GM19455 (cell line): ENCODE data around the gene KPNB1.

Source experiments
- ATAC-seq: cut with Tn5 transposase; IDR thresholded peaks from one replicate; pipeline ENCODE4 v1.9.1; 2021; ENCODE audit not compliant: unreplicated experiment

KPNB1 gene

DNA sequence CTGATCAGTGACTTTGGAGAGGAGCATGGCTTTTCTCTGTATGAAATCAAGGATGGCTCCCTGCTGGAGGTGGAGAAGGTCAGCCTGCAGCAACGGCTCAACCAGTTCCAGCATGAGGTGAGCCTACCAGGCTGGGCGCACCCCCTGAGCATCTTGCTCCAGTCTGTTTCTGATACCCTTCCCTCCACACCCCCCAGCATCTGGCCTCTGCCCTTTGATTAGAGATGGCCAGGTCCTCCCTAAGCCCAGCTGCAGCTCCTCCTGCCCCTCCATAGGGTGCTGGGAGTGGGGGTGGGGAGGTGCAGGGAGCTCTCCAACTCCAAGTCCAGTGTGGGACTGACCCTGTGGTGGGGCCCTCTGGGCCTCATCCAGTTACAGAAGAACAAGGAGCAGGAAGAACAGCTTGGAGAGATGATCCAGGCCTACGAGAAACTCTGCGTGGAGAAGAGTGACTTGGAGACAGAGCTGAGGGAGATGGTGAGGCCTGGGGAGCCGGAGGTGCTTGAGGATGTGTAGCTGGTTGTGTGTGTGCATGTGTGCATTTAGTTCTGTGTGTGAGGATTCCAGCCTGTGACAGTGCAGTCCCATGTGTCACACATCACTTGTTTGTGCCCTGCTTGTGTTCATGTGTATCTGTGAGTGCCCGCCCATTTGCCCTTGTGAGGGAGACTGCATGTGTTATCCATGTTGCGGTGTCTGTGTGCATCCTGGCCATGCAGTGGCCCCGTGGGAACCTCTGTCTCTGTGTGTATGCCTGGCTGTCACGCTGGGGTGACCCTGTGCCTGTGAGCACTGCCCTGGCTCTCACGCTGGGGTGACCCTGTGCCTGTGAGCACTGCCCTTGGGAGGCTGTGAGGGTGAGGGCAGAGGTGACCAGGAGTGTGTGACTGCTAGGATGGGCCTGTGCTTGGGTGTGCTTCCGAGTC lies 47.3 kb downstream of the KPNB1 start:
- no peak for ATAC-seq

DNA sequence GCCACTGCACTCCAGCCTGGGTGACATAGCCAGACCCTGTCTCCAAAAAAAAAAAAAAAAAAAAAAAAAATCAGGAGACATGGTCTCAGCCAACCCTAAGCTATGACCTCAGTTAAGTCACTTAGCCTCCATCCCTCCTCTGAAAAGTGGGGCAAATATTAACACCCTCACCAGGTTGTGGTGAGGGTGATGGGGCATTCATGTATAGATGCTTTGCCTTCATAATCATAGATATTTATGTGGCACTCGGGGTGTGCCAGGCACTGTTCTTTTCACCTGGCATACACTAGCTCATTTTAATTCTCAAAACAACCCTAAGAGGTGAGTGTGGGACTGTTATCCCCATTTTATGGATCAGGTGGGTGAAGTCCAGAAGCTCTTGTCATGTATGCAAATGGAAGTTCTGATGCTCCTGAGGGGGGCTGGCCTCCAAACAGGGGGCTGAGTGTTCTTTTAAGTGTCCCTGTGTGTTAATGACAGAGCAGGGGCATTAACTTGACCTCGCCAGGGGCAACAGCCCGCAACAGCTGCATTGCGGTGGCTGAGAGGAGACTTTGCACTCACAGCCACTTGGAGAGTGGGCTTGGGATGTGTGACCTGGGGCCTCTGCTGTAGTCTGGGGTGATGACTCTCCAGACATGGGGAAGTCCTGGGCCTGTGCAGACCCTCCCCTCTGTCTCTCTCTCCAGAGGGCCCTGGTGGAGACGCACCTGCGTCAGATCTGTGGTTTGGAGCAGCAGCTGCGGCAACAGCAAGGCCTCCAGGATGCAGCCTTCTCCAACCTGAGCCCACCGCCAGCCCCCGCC lies 48.4 kb downstream of the KPNB1 start:
- no peak for ATAC-seq

DNA sequence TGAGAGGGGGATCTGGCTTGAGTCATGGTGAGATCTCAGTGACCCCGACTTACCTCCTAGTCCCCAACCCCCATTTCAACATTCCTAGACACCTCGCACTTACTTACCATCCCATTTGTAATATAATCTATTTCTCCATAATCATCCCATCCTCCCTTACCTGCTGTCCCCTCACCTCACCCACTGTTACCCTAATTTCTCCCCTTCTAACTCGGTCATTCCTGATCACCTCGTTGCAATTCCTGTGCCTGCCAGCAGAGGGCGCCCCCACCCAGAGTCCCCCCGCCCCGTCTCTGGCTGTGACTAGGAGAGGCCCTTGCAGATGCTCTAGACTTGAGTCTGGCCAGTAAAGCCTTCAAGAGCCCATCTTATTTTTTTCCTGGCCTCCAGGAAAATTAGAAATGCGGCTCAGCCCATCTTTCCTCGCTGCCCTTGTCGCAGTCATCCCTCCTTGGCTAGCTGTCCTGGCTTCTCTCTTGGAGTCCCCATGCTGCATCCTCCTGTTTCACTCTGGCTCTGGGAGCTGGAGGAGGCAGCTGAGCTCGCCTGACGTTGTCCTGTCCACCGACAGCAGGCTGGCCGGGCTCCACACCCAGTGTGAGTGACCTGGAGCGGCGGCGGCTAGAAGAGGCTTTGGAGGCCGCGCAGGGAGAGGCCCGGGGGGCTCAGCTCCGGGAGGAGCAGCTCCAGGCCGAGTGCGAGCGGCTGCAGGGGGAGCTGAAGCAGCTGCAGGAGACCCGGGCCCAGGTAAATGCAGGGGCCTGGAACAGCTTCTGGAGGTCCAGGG lies 49.2 kb downstream of the KPNB1 start:
- no peak for ATAC-seq

DNA sequence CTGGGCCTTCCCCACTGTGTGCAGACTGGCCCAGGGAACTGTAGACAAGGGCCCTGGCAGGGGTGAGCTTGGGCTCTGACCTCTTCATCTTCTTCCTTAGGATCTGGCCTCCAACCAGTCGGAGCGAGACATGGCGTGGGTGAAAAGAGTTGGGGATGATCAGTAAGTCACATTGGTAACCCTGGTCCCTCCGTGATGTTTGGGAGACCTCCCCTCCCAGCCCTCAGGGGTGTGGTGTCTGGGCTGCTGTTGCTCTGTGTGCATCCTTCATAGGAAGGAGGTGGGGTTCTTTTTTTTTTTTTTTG lies 49.8 kb downstream of the KPNB1 start:
- no peak for ATAC-seq

DNA sequence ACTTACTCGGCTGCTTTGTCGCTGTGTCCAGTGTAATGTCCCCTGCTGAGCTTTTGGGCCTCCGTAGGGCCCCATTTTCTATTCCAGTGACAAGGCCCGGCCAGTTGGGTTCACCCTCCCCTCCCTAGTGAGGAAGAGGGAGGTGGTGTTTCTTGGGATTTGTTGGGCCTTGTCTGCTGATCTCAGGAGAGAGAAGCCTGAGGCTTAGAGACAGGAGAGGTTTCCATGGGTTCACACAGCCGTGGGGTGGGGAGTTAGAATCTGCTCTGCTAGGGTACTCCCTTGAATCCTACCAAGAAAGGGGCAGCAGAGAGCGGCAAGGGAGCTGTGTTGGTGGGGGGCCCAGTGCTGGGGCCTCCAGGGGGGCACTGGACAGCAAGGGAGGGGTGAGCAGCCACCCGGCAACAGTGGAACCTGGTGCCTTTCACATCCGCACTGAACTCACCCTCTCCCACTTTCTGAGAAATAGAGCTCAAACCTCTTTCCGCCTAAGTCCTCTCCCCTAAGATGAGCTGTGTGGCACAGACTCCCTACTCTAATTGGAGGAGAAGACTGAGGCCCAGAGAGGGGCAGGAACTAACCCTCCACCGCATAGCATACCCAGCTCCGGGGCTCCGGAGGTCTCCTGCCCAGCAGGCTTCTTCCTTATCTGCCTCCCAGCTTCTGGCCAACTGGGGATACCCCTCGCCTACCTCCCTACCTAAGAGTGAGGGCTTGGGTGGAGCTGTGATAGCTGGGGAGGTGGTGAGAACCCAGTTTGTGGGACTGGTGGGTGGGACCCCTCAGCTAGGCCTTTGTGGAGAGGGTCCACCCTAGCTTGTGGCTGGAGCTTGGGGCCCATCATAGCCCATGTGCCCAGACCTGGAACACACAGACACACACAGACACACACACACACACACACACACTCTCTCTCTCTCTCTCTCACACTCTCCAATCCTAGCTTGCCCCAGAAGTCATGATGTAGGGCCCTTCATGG lies 51.0 kb downstream of the KPNB1 start:
- ATAC-seq, result no peak

DNA sequence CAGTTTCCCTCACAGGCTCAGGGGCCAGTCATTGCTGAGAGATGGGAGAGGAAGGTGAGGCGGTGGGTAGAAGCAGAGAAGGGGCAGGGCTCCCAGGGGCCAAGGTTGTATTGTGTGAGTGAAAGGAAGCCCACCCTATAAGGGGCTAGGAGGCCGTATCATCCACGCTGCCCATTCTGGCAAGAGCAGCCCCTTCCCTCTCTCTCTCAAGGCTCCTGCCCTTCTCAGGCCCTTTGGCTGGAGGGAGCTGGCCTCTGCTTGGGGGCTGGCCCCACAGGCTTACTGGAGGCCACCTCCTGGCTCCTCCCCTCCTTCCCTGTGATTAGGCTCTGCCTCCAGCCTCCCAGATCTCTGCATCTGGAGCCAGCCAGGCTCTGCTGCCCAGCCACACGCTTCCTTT lies 51.9 kb downstream of the KPNB1 start:
- ATAC-seq, result no peak

DNA sequence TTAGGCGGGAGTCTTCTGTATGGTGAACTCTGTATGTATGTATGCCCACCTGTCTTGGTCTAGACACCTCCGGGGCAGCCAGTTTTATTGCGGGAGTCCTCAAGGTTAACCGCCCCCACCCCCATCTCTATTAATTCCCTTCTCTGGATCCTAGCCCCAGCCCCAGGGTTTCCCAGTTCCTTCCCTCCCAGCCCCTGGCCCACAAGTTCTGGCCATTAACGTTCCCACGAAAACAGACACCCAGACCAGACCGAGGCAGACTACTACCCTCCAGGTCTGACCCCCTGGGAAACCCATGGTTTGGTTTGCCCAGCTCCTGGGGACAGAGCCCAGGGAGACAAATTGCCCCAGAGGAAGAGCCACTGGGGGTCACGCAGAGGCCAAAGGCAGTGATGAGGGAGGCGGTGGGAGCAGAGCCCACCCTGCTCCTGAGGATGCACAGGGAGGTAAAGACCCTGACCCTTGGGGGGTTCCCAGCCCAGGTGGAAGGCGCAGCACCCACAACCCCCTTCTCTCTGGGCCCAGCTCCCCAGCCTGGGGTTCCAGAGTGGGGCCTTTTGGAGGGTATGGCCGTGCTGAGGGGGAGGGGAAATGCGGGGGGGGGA lies 52.8 kb downstream of the KPNB1 start:
- ATAC-seq, result no peak

DNA sequence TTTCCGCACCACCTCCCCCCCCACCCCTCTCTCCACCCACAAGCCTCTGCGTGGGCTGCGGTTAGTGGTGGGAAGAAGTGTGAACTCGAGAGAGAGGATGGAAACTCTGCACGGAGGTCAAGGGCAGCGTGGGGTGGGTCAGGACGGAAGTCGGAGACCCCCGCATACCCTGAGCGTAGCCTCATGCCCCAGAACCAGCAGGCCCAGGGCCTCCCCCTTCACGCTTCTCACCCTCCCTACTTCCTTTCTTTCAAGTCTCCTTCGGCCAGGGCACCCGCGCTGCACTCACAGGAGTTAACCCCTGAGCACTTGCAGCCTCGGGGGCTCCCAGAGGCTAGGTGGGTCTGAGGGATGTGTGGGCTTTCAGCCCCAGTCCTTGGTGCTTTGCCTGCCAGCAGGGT lies 53.5 kb downstream of the KPNB1 start:
- ATAC-seq, result no peak

DNA sequence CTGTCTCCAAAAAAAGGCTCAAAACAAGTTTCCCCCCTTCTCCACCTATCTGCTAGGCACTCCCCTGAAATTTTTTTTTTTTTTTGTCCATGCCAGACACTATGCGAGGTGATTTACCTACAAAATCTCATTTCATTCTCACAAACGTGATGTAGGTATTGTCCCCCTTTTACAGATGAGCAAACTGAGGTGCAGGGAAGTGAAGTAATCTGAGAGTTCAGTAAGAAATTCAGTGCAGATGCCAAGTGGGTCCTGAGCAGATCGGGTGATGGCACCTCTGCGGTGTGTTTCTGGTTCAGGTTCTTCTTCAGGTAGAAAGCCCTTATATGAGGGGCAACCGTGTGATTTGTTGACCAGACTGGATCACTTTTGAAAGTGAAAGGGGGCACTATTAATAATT lies 54.0 kb downstream of the KPNB1 start:
- ATAC-seq, result no peak

DNA sequence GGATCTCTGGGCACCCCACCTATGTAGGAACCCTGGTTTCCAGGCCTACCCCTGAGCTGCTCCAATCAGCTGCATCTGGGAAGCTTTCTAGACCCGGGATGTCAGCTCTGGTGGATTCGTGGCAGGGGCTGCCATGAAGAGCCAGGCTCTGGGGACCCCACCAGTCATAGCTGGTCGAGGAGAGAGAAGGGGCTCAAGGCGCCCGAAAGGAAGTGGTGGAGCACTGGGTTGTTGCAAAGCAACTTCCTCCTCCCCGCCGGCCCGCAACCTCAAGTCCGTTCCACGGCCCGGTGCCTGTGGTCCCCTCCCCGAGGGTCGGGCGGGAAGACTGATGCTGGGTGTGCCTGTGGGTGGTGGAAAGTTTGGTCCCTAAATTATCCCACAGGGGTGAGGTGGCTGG lies 54.4 kb downstream of the KPNB1 start:
- ATAC-seq, result no peak

DNA sequence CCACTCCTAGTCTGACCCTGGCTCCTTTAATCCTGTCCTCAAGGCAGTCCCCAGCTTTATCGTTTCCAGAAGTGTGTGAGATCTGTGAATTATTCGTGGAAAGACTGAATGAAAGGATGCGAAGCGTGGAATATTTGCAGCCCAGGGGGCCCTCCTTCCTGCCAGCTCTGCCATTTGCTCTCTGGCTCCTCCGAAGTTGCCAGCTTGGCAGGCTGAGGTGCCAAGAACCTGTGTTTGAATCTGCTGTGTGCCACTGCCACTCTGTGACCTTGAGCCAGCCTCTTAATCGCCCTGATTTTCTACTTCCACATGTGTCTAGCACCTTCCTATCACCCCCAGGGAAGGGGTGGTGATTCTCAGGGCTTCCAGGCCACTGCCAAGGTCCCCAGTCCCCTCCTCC lies 55.0 kb downstream of the KPNB1 start:
- ATAC-seq, result no peak

DNA sequence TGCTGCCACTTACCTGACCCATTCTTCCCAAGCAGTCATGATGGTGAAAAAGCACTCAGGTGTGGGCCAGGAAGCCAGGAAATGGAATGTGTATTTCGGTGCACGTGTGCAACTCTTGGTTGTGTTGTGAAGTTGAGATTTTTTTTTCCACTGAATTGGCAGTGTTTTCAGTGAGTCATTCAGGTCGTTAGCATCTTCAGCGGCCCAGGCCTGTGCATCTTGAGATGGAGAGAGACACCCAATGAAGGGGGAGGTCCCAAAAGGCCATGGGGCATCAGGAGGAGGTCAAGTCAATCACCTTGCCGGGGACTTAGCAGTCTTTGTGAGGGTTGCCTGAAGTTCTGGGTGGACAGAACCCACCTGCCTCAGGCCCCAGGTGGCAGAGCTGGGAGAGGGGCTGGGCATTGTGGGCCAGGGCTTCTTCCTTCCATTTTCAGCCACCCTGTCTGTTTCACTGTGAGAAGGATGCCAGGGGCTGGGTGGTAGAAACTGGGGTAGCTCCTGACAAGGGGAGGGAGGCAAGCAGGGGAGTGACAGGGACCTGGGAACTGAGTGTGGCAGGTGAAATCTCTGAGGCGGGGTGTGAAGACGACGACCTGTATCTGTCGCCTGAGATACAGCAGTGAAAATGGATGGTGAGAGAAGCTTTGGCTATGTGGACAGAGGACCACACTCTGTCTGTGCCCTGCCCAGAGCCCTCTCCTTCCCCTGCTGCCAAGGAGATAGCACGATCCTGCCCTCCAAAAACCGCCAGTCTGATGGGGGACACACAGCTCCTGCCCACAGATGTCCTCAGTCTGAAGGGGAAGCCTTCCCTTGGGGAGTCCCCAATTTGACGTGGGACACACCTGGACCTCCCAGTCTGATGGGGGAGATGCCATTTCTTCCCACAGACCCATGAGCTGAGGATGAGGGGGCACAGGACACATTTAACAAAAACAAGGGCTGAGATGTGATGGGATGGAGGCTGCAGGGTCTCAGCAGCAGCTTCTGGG lies 56.1 kb downstream of the KPNB1 start:
- no peak for ATAC-seq

DNA sequence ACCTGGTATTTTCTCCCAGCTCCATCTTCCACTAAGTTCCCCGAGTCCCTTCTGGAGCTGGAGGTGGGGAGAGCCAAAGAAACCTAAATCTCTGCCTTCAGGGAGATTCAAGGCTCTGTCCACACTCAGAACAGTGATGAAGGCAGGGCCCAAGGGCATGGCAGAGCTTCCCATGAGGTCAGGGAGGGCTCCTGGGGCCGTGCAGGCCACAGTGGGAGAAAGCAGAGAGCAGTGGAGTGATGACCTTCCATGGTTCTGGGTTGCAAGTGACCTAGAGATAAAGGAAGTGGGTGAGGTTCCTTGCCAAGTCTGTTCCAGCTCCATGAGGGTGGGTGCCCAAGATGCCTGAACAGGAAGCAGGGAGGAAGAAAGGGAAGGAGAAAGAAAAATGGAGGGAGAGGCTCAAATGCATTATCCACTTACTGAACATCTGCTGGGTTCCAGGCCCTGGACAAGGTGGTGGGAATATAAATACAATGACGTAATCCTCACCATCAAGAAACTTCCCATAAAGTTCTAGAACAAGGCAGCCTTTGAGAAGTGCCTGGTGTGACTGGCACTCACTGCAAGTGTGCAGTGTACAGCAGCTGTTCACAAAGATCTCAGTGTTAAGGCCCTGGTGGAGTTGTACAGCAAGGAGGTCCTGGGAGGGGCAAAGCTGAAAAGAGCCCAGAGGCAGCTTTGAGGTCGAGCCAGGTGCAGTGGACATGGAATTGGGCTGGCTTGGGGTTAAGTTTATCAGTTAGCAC lies 57.5 kb downstream of the KPNB1 start:
- ATAC-seq, result no peak

DNA sequence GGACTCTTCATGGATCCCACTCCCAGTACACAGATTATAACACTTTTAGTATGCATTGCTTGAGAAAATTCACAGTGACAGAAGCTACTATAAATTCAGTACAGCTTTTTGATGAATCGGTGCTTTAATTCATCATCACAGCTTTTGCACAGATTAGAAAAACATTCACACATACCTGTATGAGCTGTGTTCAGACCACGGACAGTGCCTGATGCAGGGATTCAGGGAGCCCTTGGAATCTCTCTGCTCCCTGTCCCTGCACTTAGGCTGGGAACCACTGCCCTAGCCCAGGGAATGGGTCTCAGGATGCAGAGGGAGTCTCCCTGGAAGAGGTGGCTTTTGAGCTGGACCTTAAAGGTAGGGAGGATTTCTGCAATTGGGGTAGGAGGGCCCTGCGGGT lies 58.2 kb downstream of the KPNB1 start:
- ATAC-seq, result no peak

DNA sequence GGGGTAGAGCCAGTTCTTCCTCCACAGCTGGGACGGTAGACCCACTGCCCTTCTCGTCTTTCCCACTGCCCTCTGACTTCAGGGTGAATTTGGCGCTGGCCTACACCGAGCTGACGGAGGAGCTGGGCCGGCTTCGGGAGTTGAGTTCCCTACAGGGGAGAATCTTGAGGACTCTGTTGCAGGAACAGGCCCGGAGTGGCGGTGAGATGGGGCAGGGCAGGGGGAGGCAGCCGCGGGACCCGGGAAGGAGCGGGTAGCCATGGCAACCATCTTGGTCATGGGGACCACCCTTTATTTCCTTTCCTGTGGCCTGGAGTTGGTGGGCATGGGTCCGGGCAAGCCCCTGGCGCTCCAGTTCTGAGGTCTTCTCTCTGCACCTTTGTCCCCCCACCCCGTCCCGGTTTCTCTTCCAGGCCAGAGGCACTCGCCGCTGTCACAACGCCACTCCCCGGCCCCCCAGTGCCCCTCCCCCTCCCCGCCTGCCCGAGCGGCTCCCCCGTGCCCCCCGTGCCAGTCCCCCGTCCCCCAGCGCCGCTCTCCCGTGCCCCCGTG lies 58.7 kb downstream of the KPNB1 start:
- no peak for ATAC-seq

DNA sequence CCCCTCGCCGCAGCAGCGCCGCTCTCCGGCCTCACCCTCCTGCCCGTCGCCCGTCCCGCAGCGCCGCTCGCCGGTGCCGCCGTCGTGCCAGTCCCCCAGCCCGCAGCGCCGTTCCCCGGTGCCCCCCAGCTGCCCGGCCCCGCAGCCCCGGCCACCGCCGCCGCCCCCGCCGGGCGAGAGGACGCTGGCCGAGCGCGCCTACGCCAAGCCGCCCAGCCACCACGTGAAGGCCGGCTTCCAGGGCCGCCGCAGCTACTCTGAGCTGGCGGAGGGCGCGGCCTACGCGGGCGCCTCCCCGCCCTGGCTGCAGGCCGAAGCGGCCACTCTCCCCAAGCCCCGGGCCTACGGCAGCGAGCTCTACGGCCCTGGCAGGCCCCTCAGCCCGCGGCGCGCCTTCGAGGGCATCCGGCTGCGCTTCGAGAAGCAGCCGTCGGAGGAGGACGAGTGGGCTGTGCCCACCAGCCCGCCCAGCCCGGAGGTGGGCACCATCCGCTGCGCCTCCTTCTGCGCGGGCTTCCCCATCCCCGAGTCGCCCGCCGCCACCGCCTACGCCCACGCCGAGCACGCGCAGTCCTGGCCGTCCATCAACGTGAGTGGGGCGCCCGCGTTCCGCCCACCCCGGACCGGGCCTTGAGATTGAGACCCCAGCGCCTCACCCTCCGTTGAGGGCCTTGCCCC lies 59.3 kb downstream of the KPNB1 start:
- no peak for ATAC-seq

DNA sequence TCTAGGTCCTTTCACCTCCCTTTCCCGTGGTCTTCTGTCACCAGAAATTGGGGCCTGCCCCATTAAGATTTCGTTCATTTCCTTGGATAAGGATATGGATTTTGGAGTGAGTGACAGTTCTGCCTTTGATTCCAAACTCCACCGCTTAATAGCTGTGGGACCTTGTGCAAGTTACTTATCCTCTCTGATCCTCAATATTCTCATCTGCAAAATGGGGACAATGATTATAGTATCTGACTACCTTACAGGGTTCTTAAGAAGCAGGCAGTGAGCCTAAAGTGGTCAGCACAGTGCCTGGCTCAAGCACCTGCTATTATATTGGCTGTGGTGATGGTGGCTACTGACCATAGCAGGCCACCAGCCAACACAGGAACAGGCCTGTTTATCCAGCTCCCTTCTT lies 59.9 kb downstream of the KPNB1 start:
- ATAC-seq, result no peak
